HT1080 (cell line): ENCODE results near the gene CBX8. TPM values are rescaled to one million over a fixed set of nuclear protein-coding genes. Genes with fewer than 3 reads are reported as not detected.

Experiments
- DNase-seq: peaks from one replicate; pipeline ENCODE4 v3.0.0-alpha.2; 2015; ENCODE audit warnings: low read depth
- total RNA-seq: library from RNA; depleted of rRNA; stranded (reverse); fragments of >200 nt; shearing (Covaris generic); gene quantifications from 2 replicates; pipeline ENCODE4 v1.2.3, GENCODE V29; 2014

The CBX8 gene
- total RNA-seq, 1 experiment from 2014 or later = 9.0 TPM

GRCh38 chr17:79806863-79807720 lies 10.2 kb upstream of the CBX8 start:
- no peak for DNase-seq

- DNase-seq = no peak
Measured at GRCh38 chr17:79806446-79806760, 9.5 kb upstream of the CBX8 start.

- DNase-seq = no peak
Measured at GRCh38 chr17:79804856-79805696, 8.2 kb upstream of the CBX8 start.

GRCh38 chr17:79803997-79804855 lies 7.3 kb upstream of the CBX8 start:
- DNase-seq = no peak

GRCh38 chr17:79803421-79803996 lies 6.6 kb upstream of the CBX8 start:
- no peak for DNase-seq

- DNase-seq = no peak
Measured at GRCh38 chr17:79802736-79803420, 6.0 kb upstream of the CBX8 start.

- no peak for DNase-seq
Measured at GRCh38 chr17:79802039-79802735, 5.3 kb upstream of the CBX8 start.

- no peak for DNase-seq
Measured at GRCh38 chr17:79801156-79802038, 4.5 kb upstream of the CBX8 start.

GRCh38 chr17:79800325-79801155 lies 3.7 kb upstream of the CBX8 start:
- no peak for DNase-seq

GRCh38 chr17:79799538-79800324 lies 2.9 kb upstream of the CBX8 start:
- DNase-seq = no peak

GRCh38 chr17:79799174-79799537 lies 2.3 kb upstream of the CBX8 start:
- DNase-seq = no peak

- DNase-seq = no peak
Measured at GRCh38 chr17:79798299-79799173, 1.7 kb upstream of the CBX8 start.

- DNase-seq = no peak
Measured at GRCh38 chr17:79797492-79798298, 818 bp upstream of the CBX8 start.

- no peak for DNase-seq
Measured at GRCh38 chr17:79796444-79796762, 474 bp downstream of the CBX8 start.

- DNase-seq = no peak
Measured at GRCh38 chr17:79795795-79796443, 958 bp downstream of the CBX8 start.
